Measurements from ENCODE around the gene NCF2.
"Not testable (repeated sequence)": the region's sequence is repeated elsewhere in the genome, so short reads cannot be mapped to it uniquely, and the experiment has no call there.

NCF2 gene

DNA sequence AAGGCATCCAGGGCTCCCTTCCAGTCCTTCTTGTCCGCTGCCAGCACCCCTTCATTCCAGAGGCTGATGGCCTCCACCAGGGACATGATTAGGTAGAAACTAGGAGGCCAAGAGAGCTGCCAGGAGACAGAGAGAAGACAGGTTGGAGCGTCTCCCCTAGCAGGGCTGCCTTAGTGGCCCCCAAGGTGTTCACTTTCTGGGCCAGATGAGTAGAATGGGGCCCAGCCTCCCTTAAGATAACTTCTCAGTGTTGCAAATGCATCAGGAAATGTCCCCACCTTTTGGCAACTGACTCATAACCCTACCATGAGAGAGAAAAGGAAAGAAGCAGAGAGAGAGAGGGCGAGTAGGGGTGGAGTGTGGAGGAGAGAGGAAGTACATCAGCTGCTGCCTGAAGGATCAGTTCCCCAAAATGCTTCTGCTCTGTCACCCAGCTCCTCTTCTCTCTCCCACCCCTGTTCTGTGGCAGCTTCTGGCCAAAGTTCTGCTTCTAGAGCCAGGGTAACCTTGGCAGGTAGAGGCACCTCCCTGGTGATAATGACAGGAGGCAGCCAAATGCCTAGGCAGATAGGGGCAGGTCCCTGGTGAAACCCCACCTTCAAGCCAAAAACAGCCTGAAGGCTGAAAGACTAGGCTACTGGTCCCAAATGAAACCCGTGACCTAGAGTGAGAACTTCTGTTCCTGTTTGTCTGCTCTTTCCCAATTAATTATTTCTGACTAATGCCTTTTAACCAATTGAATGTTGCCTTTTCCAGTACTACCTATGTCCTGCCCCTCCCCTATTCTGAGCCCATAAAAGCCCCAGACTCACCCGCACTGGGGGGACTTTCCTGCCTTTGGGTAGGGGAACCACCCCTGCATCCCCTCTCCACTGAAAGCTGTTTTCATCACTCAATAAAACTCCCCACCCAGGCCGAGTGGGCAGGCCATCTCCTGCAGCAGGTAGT, at the start of gene NCF2:
Gene NCF2 (minus strand): TSS at position 216 of the 948 bp plus-strand sequence. CDS start 130 bp downstream, at position 86.
- peak; percentile 97 for DNase-seq

GRCh38 chr1:183638649-183639387, 48.6 kb upstream of the NCF2 start:
- DNase-seq: peak; percentile 34

GRCh38 chr1:183636783-183637182, 46.5 kb upstream of the NCF2 start:
- no peak for DNase-seq

DNA sequence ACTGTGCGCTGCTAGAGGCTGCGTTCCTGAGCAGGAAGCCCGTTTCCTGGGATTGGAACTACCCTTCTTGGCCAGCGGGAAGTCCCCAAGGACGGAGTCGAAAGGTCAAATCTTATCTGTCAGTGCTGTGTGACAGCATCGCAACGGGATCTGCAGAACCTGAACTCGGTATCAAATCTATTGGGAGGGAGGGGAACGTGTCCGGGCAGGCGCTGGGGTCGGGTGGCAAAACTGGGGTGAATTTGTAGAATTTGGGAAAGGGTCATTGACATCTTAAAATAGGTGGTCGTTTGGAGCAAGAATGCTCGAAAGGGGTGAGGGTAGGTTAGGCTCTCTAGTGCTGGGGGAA, 46.0 kb upstream of the NCF2 start:
- peak; percentile 65 for DNase-seq

GRCh38 chr1:183635606-183636333, 45.5 kb upstream of the NCF2 start, which contains the start of gene ARPC5:
ARPC5 (minus strand) TSS chr1:183635783; CDS start chr1:183635659, 124 bp downstream.
- DNase-seq: peak; percentile 100

- DNase-seq: peak; percentile 49
These were observed 44.9 kb upstream of the NCF2 start for GRCh38 chr1:183635099-183635605.

- peak; percentile 72 for DNase-seq
These were observed 44.3 kb upstream of the NCF2 start for GRCh38 chr1:183634429-183635065.

GRCh38 chr1:183633676-183634343, 43.6 kb upstream of the NCF2 start:
- DNase-seq: peak; percentile 68

- DNase-seq: no peak
These were observed 42.7 kb upstream of the NCF2 start for GRCh38 chr1:183632964-183633363.

- DNase-seq: no peak
These were observed 41.9 kb upstream of the NCF2 start for GRCh38 chr1:183632114-183632513.

- no peak for DNase-seq
These were observed 40.5 kb upstream of the NCF2 start for GRCh38 chr1:183630748-183631147.

- no peak for DNase-seq
These were observed 38.3 kb upstream of the NCF2 start for GRCh38 chr1:183628537-183628936.

GRCh38 chr1:183626236-183626635, 36.0 kb upstream of the NCF2 start:
- DNase-seq: peak; percentile 68

- DNase-seq: peak; percentile 60
These were observed 32.9 kb upstream of the NCF2 start for GRCh38 chr1:183622884-183623785.

- DNase-seq: no peak
These were observed 31.8 kb upstream of the NCF2 start for GRCh38 chr1:183622013-183622412.

DNA sequence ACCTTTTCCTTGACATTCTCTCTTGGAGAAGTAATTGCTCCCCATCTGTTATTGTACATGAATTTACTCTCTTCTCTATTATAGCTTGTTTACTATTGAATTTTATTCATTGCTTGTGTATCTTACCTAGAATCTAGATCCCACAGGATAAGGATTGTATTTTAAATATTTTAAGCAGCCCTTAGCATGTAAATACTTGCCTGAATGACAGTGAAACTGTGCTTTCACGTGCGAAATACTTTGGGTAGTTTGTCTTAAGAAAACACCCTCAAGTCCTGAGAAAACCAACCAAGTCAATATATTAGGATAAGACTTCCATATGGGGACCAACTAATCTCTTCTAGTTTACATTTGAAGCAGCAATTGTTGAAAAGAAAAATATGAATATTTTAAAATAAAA, 30.1 kb upstream of the NCF2 start:
- DNase-seq: no peak

DNA sequence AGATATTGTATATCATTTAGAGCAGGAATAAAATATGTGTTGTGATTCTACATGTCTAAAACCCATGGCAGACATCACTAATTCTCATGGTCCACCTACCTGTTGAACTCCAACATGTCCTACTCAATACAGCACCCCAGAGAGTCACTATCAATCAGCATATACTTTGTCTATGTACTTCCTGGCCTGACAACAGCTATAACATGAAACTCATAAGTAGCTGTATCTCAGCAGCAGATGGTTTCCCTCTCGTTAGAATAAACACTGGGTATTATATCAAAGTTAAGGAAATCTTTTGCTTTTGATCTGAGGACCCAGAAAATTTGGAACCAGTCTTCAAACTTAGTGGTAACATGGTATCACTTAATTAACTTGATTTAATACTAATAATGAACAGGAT, 29.5 kb upstream of the NCF2 start:
- no peak for DNase-seq

- DNase-seq: not testable (repeated sequence)
These were observed 27.9 kb upstream of the NCF2 start for GRCh38 chr1:183618202-183618601.

DNA sequence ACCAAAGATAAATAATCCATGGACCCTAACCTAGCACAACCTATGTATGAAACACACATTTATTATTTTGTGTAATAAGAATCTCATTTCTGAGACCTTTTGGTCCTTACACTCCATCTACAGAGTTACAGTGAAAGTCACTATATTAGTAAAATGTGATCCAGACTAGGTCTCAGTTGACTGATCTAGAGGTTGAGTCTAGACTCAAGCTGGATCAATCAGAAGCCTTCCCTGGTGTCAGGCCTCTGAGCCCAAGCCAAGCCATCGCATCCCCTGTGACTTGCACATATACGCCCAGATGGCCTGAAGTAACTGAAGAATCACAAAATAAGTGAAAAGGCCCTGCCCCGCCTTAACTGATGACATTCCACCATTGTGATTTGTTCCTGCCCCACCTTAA, 22.7 kb upstream of the NCF2 start:
- DNase-seq: not testable (repeated sequence)

DNA sequence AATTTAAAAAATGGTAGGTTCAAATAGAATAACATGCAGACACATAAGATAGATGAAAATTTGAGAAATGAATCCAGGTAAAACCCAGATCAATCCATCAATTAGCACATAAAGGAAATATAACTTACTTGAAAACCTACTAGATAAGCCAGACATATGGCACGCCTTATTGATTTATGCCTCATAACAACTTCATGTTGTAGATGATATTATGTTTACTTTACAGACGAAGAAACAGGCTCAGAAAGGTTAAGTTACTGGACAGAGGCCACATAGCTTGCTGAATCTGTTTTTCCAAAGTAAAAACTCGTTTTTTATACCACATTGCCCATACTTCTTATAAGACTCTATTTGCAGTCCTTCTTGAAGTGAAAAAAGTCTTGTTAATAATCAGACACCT, 22.1 kb upstream of the NCF2 start:
- no peak for DNase-seq

DNA sequence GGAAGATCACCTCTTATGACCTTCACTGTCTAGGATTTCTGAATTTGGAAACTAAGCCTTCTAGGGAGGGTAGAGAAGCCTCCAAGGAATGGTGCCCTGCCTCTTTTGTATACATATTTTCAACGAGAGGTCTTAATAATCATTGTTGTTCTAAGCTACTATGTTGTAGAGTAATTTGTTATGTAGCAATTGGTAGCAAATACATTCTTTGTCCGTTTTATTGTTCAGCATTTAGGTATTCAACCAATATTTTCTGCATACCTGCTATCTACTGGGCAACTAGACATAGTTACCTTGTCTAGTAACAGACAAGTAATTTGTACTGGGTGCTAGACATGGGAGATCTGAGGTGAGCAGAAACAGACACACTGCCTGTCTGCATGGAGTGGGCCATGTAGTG, 20.8 kb upstream of the NCF2 start:
- DNase-seq: no peak

Data from inflammatory macrophage treated with lipopolysaccharide for 4 hours (primary cell).